HEK293 (cell line): ENCODE data around the gene CTAG2.
"Not testable (repeated sequence)": the region's sequence is repeated elsewhere in the genome, so short reads cannot be mapped to it uniquely, and the experiment has no call there.

Experiments used
- CTCF ChIP-seq: fragments of 450-650 bp; formaldehyde crosslinking; IDR thresholded peaks from 2 replicates; pipeline ENCODE4 v1.5.1; 2016; ENCODE audit warnings: missing biosample characterization, missing genetic modification characterization
- FEZF1 ChIP-seq: fragments of 450-650 bp; formaldehyde crosslinking; IDR thresholded peaks from 2 replicates; pipeline ENCODE4 v1.5.1; 2016; ENCODE audit warnings: missing biosample characterization, missing genetic modification characterization
- ZNF146 ChIP-seq: fragments of 450-650 bp; formaldehyde crosslinking; IDR thresholded peaks from 2 replicates; pipeline ENCODE4 v1.5.1; 2016; ENCODE audit warnings: missing biosample characterization, missing genetic modification characterization
- ZNF776 ChIP-seq: fragments of 450-650 bp; formaldehyde crosslinking; IDR thresholded peaks from 2 replicates; pipeline ENCODE4 v1.5.0; 2017; ENCODE audit warnings: missing biosample characterization, missing genetic modification characterization, borderline replicate concordance

DNA sequence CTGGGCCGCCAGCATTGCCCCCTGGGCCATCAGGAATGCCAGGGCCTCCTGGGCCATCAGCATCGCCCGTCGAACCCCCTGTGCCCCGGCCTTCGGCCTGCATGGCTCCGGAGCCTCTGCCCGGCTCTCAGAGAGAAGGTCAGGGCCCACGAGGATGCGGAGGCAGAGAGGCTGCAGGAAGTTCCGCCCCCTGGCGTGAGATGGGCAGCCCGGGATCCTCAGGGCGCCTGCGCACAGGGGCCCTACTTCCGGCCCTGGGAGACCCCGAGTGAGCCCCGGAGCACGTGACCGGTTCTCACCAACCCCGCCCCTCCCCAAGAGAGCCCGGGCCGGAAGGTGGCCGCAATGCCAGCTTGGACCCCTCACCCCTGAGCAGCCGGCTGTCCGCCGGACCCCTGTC lies at the start of gene CTAG2:
- not testable (repeated sequence) for TF ChIP-seq FEZF1; ZNF146 (tag by site-specific recombination); ZNF776 (tag by site-specific recombination); CTCF
